Erythroblast (primary cell): Measurements from ENCODE around the gene POT1.

ENCODE experiments used
- GATA1 ChIP-seq: IDR thresholded peaks from 2 replicates; pipeline ENCODE4 v1.6.1; 2011; ENCODE audit warnings: low read depth, mild to moderate bottlenecking, control low read depth, low read length, moderate library complexity
- POLR2A ChIP-seq: IDR thresholded peaks from 2 replicates; pipeline ENCODE4 v1.6.1; 2011; ENCODE audit warnings: mild to moderate bottlenecking, low read length

GRCh38 chr7:124924906-124925305 lies 4.7 kb downstream of the POT1 start:
- TF ChIP-seq POLR2A, result no peak
- no peak for TF ChIP-seq GATA1
